ENCODE results near the gene NF1. TPM values are rescaled to one million over a fixed set of nuclear protein-coding genes. Genes with fewer than 3 reads are reported as not detected.

NF1 gene
- total RNA-seq, 1 donor from 2014 or later = 69.9 TPM

GRCh38 chr17:31073411-31073810 is 21.4 kb upstream of the NF1 start:
- H3K36me3 Mint-ChIP-seq = no peaks in the 10 kb centered on the region
- no peak for DNase-seq (ENCODE audit: extremely low spot score, unreplicated experiment)
- H3K27me3 Mint-ChIP-seq = no peaks in the 10 kb centered on the region

DNA sequence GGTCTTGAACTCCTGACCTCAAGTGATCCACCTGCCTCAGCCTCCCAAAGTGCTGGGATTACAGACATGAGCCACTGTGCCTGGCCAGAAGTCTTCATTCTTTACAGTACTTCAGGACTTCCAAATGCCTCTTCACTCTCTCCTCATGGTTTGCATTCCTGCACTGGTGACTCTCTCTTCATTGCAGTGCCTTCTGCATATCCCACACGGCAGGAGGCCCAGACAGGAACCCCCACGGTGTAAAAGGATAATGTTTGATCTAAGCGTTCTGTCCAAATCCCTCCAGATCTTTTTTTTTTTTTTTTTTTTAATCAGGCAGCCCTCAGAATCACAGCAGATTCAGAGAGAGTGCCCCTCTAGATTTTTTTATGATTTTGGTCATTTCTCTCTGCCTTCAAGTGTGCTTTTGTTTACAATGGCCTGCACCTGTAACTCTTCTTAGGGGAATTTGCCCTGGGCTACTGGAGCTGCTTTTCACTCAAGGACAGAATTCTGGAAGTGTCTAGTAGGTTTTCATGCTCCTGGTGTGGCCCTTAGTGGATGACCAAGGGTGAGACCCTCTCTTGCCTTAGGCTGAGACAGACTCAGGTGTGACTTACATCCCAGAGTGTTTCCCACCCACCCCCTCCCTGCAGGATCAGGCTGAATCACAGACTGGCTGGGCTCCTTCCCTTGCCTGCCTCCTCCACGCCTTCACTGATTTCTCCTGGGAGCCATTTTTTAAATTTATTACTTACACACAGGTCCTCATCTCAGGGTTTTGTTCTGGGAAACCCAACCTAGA is 19.8 kb upstream of the NF1 start:
- Mint-ChIP-seq H3K4me1 (ENCODE audit: unreplicated experiment) (peaks cover 20% of the 10 kb centered on the region), H3K4me3 (no peak overlapping the region), H3K9me3 (no peaks in the 10 kb centered on the region), H3K27ac (peak overlapping the region; percentile 57), H3K36me3 (no peaks in the 10 kb centered on the region), H3K27me3 (no peaks in the 10 kb centered on the region)
- TF ChIP-seq CTCF (conservative IDR thresholded peaks at IDR 0.05) = no peak
- DNase-seq (ENCODE audit: extremely low spot score, unreplicated experiment) = no peak

More at GRCh38 chr17:31073411-31073810, 21.4 kb upstream of the NF1 start:
- Mint-ChIP-seq H3K4me3 (no peak overlapping the region), H3K27ac (peak overlapping the region; percentile 68), H3K4me1 (ENCODE audit: unreplicated experiment) (peaks cover 20% of the 10 kb centered on the region), H3K9me3 (no peaks in the 10 kb centered on the region)
- TF ChIP-seq CTCF (conservative IDR thresholded peaks at IDR 0.05) = no peak

DNA sequence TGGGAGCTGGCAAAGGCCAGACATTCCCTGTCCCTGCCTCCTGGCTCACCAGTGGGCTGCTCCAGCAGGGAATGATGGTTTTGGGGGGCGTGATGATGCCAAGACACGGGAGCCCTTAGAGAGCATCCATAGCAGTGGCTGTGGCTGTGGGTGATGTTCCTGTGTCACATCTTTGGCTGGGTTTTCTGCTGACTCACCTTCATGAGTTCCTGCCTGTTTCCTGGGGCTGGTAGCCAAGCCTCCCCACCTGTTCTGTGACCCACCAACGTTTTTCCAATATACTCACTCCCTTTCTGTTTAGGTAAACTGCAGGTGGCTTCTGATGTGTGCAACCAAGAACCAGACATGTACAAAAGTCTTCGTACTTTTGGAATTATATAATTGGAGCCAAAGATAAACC is 16.5 kb upstream of the NF1 start:
- Mint-ChIP-seq H3K9me3 (no peaks in the 10 kb centered on the region), H3K27me3 (no peaks in the 10 kb centered on the region), H3K27ac (no peak overlapping the region), H3K4me3 (no peak overlapping the region), H3K36me3 (no peaks in the 10 kb centered on the region), H3K4me1 (ENCODE audit: unreplicated experiment) (peaks cover 14% of the 10 kb centered on the region)
- DNase-seq (ENCODE audit: extremely low spot score, unreplicated experiment) = no peak
- TF ChIP-seq CTCF (conservative IDR thresholded peaks at IDR 0.05) = no peak

- TF ChIP-seq CTCF (conservative IDR thresholded peaks at IDR 0.05) = no peak
- DNase-seq (ENCODE audit: extremely low spot score, unreplicated experiment) = no peak
- no peaks in the 10 kb centered on the region for H3K36me3 Mint-ChIP-seq
- no peak overlapping the region for H3K4me3 Mint-ChIP-seq
- no peaks in the 10 kb centered on the region for H3K9me3 Mint-ChIP-seq
- H3K27me3 Mint-ChIP-seq = no peaks in the 10 kb centered on the region
- H3K4me1 Mint-ChIP-seq (ENCODE audit: unreplicated experiment) = peaks cover 12% of the 10 kb centered on the region
- H3K27ac Mint-ChIP-seq = no peak overlapping the region
These were observed 15.0 kb upstream of the NF1 start for GRCh38 chr17:31079731-31080130.

DNA sequence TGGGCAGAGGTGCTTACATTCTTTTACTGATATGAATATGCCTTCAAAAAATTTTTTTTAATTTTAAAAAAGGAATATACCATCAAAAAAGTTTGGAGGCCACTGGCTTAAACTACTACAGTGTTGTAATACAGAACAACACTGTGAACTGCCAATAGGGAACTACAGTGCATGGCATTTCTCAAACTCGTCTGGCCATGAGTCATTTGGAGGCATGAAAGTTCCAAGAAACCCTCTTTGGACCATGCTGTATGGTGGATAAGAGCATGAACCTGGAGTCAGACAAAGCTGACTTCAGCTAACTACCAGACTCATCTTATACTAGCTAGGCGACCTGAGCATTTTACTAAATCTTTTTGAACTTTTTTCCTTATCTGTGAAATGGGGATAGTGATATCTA is 9.2 kb upstream of the NF1 start:
- Mint-ChIP-seq H3K27ac (no peak overlapping the region), H3K4me3 (no peak overlapping the region), H3K27me3 (no peaks in the 10 kb centered on the region), H3K36me3 (no peaks in the 10 kb centered on the region), H3K4me1 (ENCODE audit: unreplicated experiment) (no peaks in the 10 kb centered on the region), H3K9me3 (no peaks in the 10 kb centered on the region)
- TF ChIP-seq CTCF (conservative IDR thresholded peaks at IDR 0.05) = no peak
- no peak for DNase-seq (ENCODE audit: extremely low spot score, unreplicated experiment)

Data from type B pancreatic cell (in vitro differentiated cells).